HepG2 (cell line): ENCODE measurements around the gene ZDBF2. TPM values are rescaled to one million over a fixed set of nuclear protein-coding genes. Genes with fewer than 3 reads are reported as not detected.

ENCODE experiments used
- BRCA1 ChIP-seq: sonication (generic); formaldehyde crosslinking; IDR thresholded peaks from 2 replicates; pipeline ENCODE4 v1.4.0; 2020; ENCODE audit warnings: missing genetic modification reagents
- DDIT3 ChIP-seq: sonication (generic); formaldehyde crosslinking; IDR thresholded peaks from 2 replicates; pipeline ENCODE4 v1.4.0; 2020; ENCODE audit warnings: mild to moderate bottlenecking, missing genetic modification reagents
- ELF3 ChIP-seq: IDR thresholded peaks from 2 replicates; pipeline ENCODE4 v1.6.1; 2016; ENCODE audit warnings: missing genetic modification reagents, missing compliant biosample characterization
- MTF1 ChIP-seq: sonication (generic); formaldehyde crosslinking; IDR thresholded peaks from 2 replicates; pipeline ENCODE4 v1.5.0; 2020; ENCODE audit warnings: missing genetic modification reagents
- MTF2 ChIP-seq: sonication (generic); formaldehyde crosslinking; IDR thresholded peaks from 2 replicates; pipeline ENCODE4 v1.5.0; 2020; ENCODE audit warnings: missing genetic modification reagents, borderline replicate concordance
- RXRA ChIP-seq: sonication (generic); formaldehyde crosslinking; IDR thresholded peaks from 2 replicates; pipeline ENCODE4 v1.5.1; 2020; ENCODE audit warnings: missing genetic modification reagents
- polyA plus RNA-seq, 8 experiments: library from polyadenylated mRNA; depleted of rRNA in 3 of 8; stranded (reverse) in 7 of 8; unstranded in 1 of 8; fragments of >200 nt; fragmentation: Illumina TruSeq in 4 of 8; extraction: Trizol in 4 of 8; gene quantifications; 2 replicates each; pipeline versions ENCODE4 v1.2.1 to v1.2.3, GENCODE V29; 2011 to 2016; ENCODE audit warnings: low read depth in 4 of 8, missing spikeins in 1 of 8, mixed read lengths in 1 of 8; ENCODE audit not compliant: insufficient read depth in 1 of 8
- total RNA-seq, 5 experiments: library from RNA; depleted of rRNA; stranded (reverse); fragments of >200 nt; fragmentation: Illumina TruSeq; extraction: Trizol; gene quantifications; 2 replicates each; pipeline ENCODE4 v1.2.3, GENCODE V29; 2016; ENCODE audit warnings: low read depth in 1 of 5
- TF ChIP-seq, protein P1 (sequence below): sonication (generic); formaldehyde crosslinking; IDR thresholded peaks from 2 replicates; pipeline ENCODE4 v1.5.1; 2020; ENCODE audit warnings: missing genetic modification reagents, mild to moderate bottlenecking, borderline replicate concordance
- TF ChIP-seq, protein P2 (sequence below): IDR thresholded peaks from 2 replicates; pipeline ENCODE4 v1.6.1; 2012; ENCODE audit warnings: low read depth, low read length, improper control_type of control experiment
- TF ChIP-seq, protein P3 (sequence below): sonication (generic); formaldehyde crosslinking; IDR thresholded peaks from 2 replicates; pipeline ENCODE4 v1.5.0; 2020; ENCODE audit warnings: mild to moderate bottlenecking, missing genetic modification reagents, borderline replicate concordance
- TF ChIP-seq, protein P4 (sequence below): sonication (generic); formaldehyde crosslinking; IDR thresholded peaks from 2 replicates; pipeline ENCODE4 v1.4.0; 2020; ENCODE audit warnings: missing genetic modification reagents

Gene ZDBF2
- total and polyA plus RNA-seq, 2 of the 13 experiments (the other 11 are each of a cell fraction or from before 2014, with no cell fraction given) = 1.5 to 2.0 TPM

GRCh38 chr2:206274434-206275311 lies at the start of gene ZDBF2 (continued):
- TF ChIP-seq, protein P1, sequence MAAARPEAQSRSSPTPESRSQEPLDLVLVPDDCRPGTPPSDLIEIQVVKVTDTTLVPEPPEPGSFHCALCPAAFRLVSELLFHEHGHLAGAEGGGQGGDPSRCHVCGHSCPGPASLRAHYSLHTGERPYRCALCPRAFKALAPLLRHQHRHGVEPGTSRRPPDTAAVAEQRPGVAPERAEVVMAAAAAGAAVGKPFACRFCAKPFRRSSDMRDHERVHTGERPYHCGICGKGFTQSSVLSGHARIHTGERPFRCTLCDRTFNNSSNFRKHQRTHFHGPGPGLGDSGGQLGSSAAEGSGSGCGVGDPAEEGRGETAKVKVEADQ (CRISPR knock-in tag) = 0 out of 2 replicates have a peak, but pooled peaks have one; percentile 20
- TF ChIP-seq RXRA (CRISPR knock-in tag) (peak; percentile 41; the same call in 1 of the 2 replicates), MTF1 (CRISPR knock-in tag) (no peak), BRCA1 (CRISPR knock-in tag) (no peak), DDIT3 (CRISPR knock-in tag) (no peak), ELF3 (CRISPR knock-in tag) (0 out of 2 replicates have a peak, but pooled peaks have one; percentile 8), MTF2 (CRISPR knock-in tag) (peak; percentile 93; the same call in 1 of the 2 replicates)
- TF ChIP-seq, protein P2, sequence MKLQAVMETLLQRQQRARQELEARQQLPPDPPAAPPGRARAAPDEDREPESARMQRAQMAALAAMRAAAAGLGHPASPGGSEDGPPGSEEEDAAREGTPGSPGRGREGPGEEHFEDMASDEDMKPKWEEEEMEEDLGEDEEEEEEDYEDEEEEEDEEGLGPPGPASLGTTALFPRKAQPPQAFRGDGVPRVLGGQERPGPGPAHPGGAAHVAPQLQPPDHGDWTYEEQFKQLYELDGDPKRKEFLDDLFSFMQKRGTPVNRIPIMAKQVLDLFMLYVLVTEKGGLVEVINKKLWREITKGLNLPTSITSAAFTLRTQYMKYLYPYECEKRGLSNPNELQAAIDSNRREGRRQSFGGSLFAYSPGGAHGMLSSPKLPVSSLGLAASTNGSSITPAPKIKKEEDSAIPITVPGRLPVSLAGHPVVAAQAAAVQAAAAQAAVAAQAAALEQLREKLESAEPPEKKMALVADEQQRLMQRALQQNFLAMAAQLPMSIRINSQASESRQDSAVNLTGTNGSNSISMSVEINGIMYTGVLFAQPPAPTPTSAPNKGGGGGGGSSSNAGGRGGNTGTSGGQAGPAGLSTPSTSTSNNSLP = no peak
- TF ChIP-seq, protein P3, sequence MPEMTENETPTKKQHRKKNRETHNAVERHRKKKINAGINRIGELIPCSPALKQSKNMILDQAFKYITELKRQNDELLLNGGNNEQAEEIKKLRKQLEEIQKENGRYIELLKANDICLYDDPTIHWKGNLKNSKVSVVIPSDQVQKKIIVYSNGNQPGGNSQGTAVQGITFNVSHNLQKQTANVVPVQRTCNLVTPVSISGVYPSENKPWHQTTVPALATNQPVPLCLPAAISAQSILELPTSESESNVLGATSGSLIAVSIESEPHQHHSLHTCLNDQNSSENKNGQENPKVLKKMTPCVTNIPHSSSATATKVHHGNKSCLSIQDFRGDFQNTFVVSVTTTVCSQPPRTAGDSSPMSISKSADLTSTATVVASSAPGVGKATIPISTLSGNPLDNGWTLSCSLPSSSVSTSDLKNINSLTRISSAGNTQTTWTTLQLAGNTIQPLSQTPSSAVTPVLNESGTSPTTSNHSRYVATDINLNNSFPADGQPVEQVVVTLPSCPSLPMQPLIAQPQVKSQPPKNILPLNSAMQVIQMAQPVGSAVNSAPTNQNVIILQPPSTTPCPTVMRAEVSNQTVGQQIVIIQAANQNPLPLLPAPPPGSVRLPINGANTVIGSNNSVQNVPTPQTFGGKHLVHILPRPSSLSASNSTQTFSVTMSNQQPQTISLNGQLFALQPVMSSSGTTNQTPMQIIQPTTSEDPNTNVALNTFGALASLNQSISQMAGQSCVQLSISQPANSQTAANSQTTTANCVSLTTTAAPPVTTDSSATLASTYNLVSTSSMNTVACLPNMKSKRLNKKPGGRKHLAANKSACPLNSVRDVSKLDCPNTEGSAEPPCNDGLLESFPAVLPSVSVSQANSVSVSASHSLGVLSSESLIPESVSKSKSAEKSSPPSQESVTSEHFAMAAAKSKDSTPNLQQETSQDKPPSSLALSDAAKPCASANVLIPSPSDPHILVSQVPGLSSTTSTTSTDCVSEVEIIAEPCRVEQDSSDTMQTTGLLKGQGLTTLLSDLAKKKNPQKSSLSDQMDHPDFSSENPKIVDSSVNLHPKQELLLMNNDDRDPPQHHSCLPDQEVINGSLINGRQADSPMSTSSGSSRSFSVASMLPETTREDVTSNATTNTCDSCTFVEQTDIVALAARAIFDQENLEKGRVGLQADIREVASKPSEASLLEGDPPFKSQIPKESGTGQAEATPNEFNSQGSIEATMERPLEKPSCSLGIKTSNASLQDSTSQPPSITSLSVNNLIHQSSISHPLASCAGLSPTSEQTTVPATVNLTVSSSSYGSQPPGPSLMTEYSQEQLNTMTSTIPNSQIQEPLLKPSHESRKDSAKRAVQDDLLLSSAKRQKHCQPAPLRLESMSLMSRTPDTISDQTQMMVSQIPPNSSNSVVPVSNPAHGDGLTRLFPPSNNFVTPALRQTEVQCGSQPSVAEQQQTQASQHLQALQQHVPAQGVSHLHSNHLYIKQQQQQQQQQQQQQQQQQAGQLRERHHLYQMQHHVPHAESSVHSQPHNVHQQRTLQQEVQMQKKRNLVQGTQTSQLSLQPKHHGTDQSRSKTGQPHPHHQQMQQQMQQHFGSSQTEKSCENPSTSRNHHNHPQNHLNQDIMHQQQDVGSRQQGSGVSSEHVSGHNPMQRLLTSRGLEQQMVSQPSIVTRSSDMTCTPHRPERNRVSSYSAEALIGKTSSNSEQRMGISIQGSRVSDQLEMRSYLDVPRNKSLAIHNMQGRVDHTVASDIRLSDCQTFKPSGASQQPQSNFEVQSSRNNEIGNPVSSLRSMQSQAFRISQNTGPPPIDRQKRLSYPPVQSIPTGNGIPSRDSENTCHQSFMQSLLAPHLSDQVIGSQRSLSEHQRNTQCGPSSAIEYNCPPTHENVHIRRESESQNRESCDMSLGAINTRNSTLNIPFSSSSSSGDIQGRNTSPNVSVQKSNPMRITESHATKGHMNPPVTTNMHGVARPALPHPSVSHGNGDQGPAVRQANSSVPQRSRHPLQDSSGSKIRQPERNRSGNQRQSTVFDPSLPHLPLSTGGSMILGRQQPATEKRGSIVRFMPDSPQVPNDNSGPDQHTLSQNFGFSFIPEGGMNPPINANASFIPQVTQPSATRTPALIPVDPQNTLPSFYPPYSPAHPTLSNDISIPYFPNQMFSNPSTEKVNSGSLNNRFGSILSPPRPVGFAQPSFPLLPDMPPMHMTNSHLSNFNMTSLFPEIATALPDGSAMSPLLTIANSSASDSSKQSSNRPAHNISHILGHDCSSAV (CRISPR knock-in tag) = no peak
- TF ChIP-seq, protein P4, sequence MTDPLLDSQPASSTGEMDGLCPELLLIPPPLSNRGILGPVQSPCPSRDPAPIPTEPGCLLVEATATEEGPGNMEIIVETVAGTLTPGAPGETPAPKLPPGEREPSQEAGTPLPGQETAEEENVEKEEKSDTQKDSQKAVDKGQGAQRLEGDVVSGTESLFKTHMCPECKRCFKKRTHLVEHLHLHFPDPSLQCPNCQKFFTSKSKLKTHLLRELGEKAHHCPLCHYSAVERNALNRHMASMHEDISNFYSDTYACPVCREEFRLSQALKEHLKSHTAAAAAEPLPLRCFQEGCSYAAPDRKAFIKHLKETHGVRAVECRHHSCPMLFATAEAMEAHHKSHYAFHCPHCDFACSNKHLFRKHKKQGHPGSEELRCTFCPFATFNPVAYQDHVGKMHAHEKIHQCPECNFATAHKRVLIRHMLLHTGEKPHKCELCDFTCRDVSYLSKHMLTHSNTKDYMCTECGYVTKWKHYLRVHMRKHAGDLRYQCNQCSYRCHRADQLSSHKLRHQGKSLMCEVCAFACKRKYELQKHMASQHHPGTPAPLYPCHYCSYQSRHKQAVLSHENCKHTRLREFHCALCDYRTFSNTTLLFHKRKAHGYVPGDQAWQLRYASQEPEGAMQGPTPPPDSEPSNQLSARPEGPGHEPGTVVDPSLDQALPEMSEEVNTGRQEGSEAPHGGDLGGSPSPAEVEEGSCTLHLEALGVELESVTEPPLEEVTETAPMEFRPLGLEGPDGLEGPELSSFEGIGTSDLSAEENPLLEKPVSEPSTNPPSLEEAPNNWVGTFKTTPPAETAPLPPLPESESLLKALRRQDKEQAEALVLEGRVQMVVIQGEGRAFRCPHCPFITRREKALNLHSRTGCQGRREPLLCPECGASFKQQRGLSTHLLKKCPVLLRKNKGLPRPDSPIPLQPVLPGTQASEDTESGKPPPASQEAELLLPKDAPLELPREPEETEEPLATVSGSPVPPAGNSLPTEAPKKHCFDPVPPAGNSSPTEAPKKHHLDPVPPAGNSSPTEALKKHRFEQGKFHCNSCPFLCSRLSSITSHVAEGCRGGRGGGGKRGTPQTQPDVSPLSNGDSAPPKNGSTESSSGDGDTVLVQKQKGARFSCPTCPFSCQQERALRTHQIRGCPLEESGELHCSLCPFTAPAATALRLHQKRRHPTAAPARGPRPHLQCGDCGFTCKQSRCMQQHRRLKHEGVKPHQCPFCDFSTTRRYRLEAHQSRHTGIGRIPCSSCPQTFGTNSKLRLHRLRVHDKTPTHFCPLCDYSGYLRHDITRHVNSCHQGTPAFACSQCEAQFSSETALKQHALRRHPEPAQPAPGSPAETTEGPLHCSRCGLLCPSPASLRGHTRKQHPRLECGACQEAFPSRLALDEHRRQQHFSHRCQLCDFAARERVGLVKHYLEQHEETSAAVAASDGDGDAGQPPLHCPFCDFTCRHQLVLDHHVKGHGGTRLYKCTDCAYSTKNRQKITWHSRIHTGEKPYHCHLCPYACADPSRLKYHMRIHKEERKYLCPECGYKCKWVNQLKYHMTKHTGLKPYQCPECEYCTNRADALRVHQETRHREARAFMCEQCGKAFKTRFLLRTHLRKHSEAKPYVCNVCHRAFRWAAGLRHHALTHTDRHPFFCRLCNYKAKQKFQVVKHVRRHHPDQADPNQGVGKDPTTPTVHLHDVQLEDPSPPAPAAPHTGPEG = 0 out of 2 replicates have a peak, but pooled peaks have one; percentile 35
